Kidney (tissue), 14 donors: ENCODE results near the gene FKBP8. TPM values are rescaled to one million over a fixed set of nuclear protein-coding genes. Genes with fewer than 3 reads are reported as not detected.

Source experiments
- DNase-seq, 5 donors: peaks; one replicate each; pipeline ENCODE4 v3.0.0-alpha.2; 2013 to 2020
- FAIRE-seq: peaks from 2 replicates; lab custom pipeline; 2012; peaks lifted over from hg19 to GRCh38; lab: Jason Lieb, UNC
- H3K27ac ChIP-seq, 2 donors: one replicate each; pipeline ENCODE4 v1.7.0; 2013; ENCODE audit warnings: low read depth in 2 of 2, low read length in 2 of 2, inconsistent platforms in 1 of 2
- H3K27me3 ChIP-seq: one replicate; pipeline ENCODE4 v1.7.1; 2013; ENCODE audit warnings: low read length, inconsistent platforms; ENCODE audit not compliant: control insufficient read depth, insufficient read depth
- H3K36me3 ChIP-seq, 3 donors: one replicate each; pipeline versions ENCODE4 v1.7.0 to v1.7.1; 2013; ENCODE audit warnings: low read length in 3 of 3, control low read depth in 1 of 3, inconsistent platforms in 1 of 3; ENCODE audit not compliant: insufficient read depth in 3 of 3, control insufficient read depth in 2 of 3
- H3K4me1 ChIP-seq, 3 donors: one replicate each; pipeline versions ENCODE4 v1.7.0 to v1.7.1; 2013; ENCODE audit warnings: low read length in 3 of 3, inconsistent platforms in 1 of 3, low read depth in 1 of 3; ENCODE audit not compliant: control insufficient read depth in 2 of 3, insufficient read depth in 2 of 3
- H3K4me3 ChIP-seq, 3 donors: one replicate each; pipeline versions ENCODE4 v1.7.0 to v1.8.1; 2013; ENCODE audit warnings: low read length in 3 of 3, control low read depth in 1 of 3, inconsistent platforms in 1 of 3
- H3K9ac ChIP-seq, 3 donors: one replicate each; pipeline versions ENCODE4 v1.7.0 to v1.7.1; 2013; ENCODE audit warnings: low read length in 3 of 3, control low read depth in 1 of 3, inconsistent platforms in 1 of 3
- H3K9me3 ChIP-seq, 3 donors: one replicate each; pipeline versions ENCODE4 v1.7.0 to v1.7.1; 2013; ENCODE audit warnings: low read length in 3 of 3, control low read depth in 1 of 3, inconsistent platforms in 1 of 3; ENCODE audit not compliant: control insufficient read depth in 2 of 3, insufficient read depth in 1 of 3
- intact Hi-C: fragments of 100-400 bp; cut with DNase I; formaldehyde crosslinking; loops from one replicate; pipeline ENCODE4 v1.11.1; 2022
- polyA plus RNA-seq: library from polyadenylated mRNA; stranded (reverse); fragments of 350-450 nt; fragmentation: Illumina TruSeq; extraction: RNeasy Lipid Tissue Mini Kit (QIAGEN cat#74804); gene quantifications from one replicate; pipeline ENCODE4 v1.2.3, GENCODE V29; 2014; ENCODE audit warnings: low read depth, low replicate concordance; ENCODE audit not compliant: insufficient read depth
- total RNA-seq: library from RNA; stranded (reverse); fragmentation: NEBNext Ultra II Directional; extraction: Animal tissue kit (Norgen Biotek cat#: 25700); gene quantifications from one replicate; pipeline ENCODE4 v1.2.1, GENCODE V29; 2021
- TF ChIP-seq, protein P1 (sequence below): IDR thresholded peaks from 3 replicates; pipeline ENCODE4 v1.5.1; 2012; ENCODE audit warnings: mild to moderate bottlenecking, moderate library complexity, borderline replicate concordance; ENCODE audit not compliant: insufficient read depth; ENCODE audit errors: extremely low read depth
- donor health status: control.
- donor health status: control.
- donor health status: control.
- donor health status: control.
- donor health status: control.
- donor health status: DM: yes; HTN: yes; CAD: no.
- donor health status: Normal renal cell carcinoma (clear cell type).

FKBP8 gene
- total and polyA plus RNA-seq, 2 donors from 2014 or later = 207 to 314 TPM

DNA sequence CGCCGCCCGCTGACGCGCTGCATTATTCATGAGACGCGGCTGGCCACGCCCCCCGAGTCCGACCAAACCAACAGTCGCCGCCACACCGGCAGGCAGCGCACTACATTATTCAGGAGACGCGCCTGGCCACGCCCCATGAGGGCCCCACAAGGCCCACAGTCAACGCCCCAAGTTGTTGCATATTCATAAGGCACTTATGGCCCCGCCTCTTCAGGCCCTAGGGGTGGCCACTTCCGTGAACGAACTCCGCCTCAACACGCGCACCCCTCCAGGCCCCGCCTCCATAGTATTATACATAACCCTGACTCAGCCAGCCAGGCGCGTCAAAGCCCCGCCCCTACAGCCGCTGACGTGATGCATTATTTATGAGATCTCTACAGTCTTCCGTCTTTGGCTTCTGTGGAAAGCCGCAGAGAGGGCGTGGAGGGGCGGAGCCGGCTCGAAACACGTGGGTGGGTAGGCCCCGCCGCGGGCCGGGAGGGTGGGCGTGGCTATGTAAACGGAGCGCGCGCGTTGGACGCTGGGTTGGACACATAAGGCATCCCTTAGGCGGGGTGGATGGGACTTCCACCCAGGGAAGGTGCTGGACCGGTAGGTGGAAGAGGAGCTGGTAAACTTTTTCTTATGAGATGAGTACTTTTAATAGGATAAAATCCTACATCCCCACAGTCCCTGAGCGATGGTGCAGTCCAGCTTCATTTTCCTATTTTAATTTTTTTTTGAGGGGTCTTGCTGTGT lies 21.1 kb downstream of the FKBP8 start:
- H3K4me3 ChIP-seq = peak overlapping the region in 2 of 3 donors; percentile 52 to 83
- no peaks in the 10 kb centered on the region for H3K36me3 ChIP-seq
- peak; percentile 100 for DNase-seq
- peak overlapping the region; percentile 95 to 99 for H3K27ac ChIP-seq
- H3K27me3 ChIP-seq = no peaks in the 10 kb centered on the region
- no peaks in the 10 kb centered on the region for H3K9me3 ChIP-seq
- TF ChIP-seq, protein P1, sequence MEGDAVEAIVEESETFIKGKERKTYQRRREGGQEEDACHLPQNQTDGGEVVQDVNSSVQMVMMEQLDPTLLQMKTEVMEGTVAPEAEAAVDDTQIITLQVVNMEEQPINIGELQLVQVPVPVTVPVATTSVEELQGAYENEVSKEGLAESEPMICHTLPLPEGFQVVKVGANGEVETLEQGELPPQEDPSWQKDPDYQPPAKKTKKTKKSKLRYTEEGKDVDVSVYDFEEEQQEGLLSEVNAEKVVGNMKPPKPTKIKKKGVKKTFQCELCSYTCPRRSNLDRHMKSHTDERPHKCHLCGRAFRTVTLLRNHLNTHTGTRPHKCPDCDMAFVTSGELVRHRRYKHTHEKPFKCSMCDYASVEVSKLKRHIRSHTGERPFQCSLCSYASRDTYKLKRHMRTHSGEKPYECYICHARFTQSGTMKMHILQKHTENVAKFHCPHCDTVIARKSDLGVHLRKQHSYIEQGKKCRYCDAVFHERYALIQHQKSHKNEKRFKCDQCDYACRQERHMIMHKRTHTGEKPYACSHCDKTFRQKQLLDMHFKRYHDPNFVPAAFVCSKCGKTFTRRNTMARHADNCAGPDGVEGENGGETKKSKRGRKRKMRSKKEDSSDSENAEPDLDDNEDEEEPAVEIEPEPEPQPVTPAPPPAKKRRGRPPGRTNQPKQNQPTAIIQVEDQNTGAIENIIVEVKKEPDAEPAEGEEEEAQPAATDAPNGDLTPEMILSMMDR = peak; percentile 14
- H3K9ac ChIP-seq = no peak overlapping the region
- H3K4me1 ChIP-seq = peaks cover 2 to 19% (median 11%) of the 10 kb centered on the region in 3 donors
- intact Hi-C loops = no loop called here
- peak; percentile 99 for FAIRE-seq

DNA sequence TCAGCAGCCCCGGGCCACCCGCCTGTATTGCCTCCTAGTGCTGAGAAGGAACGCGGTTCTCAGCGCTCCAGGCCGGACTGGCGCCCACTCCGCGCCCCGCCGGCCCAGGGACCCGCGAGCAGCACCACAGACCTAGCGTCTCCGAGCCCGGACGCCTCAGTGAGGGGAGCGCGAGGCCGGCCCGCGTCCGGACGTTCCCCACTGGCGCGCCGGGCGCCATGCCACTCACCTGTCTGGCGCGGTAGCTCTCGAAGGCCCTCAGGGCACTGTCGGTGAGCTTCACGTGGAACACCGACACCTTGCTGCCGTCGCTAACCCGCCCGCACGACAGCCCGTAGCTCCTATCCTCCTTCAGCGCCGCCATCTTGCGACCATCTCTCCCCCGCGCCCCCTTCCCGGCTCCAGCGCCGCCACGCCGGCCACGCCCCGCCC lies 21.7 kb downstream of the FKBP8 start, which contains the start of gene ELL:
Gene ELL (minus strand): TSS at position 379 of the 432 bp plus-strand sequence. CDS start 15 bp downstream, at position 364.
- H3K4me1 ChIP-seq = peaks cover 2 to 19% (median 15%) of the 10 kb centered on the region in 3 donors
- intact Hi-C loops = no loop called here
- FAIRE-seq = no peak
- H3K27me3 ChIP-seq = no peaks in the 10 kb centered on the region
- H3K27ac ChIP-seq = peak within 1 kb of the TSS; percentile 95 to 99
- no peak for DNase-seq
- H3K36me3 ChIP-seq = no peaks in the 10 kb centered on the region
- TF ChIP-seq, protein P1 = no peak
- H3K9me3 ChIP-seq = no peaks in the 10 kb centered on the region
- peak within 1 kb of the TSS; percentile 74 to 98 (median 89) for H3K9ac ChIP-seq
- H3K4me3 ChIP-seq = peak within 1 kb of the TSS; percentile 83 to 91 (median 87)

DNA sequence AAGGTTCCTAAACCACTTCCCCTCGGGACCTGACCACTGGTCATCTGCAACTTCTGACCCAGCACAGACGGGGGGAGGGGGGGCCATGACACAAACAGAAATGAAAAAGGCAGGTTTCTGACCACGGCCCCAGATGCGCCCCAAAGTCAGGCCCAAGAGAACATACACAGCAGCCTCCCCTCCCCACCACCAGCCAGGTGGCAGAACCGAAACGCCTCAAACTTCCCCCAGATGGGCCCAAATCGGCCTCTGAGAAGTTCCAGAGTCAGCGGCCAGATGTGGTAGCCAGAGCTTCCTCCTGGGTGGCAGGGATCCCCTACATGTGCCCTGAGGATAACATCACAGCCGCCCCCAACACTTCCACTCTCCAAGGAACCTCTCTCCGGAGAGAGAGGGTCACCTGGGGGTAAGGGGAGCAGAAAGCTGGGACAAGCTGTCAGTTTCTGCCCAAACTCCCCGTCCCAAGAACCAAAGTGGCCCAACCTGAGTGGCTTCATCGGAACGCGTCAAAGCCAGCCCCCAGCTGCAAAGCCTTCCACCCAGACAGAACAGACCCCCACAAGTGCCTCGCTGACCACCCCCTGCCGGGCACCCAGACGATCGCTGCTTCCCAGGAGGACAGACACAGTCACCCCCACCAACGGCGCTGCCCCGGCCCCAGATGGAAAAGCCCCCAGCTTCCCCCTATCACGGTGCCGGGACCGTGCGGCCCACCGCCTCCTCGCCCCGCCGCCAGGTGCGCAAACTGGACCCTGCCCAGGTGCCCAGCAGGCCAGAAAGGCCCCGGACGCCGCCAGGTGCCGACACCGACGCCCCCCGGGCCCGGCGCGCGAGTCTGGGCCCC lies 22.3 kb downstream of the FKBP8 start:
- FAIRE-seq = no peak
- Histone ChIP-seq H3K9me3 (no peaks in the 10 kb centered on the region), H3K36me3 (no peaks in the 10 kb centered on the region), H3K4me1 (peaks cover 2 to 24% (median 22%) of the 10 kb centered on the region in 3 donors), H3K9ac (peak overlapping the region; percentile 38 to 98 (median 89)), H3K27me3 (no peaks in the 10 kb centered on the region), H3K4me3 (peak overlapping the region; percentile 72 to 87 (median 83)), H3K27ac (peak overlapping the region; percentile 95 to 99)
- intact Hi-C loops = no loop called here
- DNase-seq = peak in 4 of 5 donors; percentile 40 to 88 (median 66)
- TF ChIP-seq, protein P1 = no peak
